HG03039 (cell line): ENCODE measurements around the gene MAP1A.
A peak's percentile ranks its signal among the peaks of the same experiment; 100 is the strongest.

ENCODE experiments used
- ATAC-seq: cut with Tn5 transposase; IDR thresholded peaks from one replicate; pipeline ENCODE4 v1.9.1; 2021; ENCODE audit warnings: mild to moderate bottlenecking, moderate library complexity; ENCODE audit not compliant: unreplicated experiment

The MAP1A gene

GRCh38 chr15:43517354-43518196, at the start of gene MAP1A:
TSS of gene MAP1A (plus strand) at chr15:43517608. CDS start at chr15:43521474, 3,866 bp downstream.
- no peak for ATAC-seq

DNA sequence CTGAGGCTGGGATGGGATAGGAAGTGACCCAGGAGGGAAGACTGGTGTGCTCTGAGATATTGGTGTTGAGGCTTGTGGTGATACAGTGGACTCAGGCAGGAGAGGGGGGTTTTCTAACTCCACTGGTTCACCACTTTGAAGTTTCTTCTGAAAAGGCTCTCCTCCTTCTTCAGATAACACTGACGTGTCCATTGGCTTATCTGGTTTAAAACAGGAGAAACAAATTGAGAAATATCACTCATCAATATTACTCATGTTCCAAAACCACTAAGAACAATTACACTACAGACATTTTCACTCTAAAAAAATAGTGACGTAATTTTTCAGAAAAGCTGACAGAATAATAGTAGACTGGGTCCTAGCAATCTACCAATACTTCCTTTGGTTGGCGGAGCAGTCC, 47.5 kb upstream of the MAP1A start:
- ATAC-seq, result no peak

GRCh38 chr15:43471975-43472374, 45.4 kb upstream of the MAP1A start:
- ATAC-seq, result no peak

DNA sequence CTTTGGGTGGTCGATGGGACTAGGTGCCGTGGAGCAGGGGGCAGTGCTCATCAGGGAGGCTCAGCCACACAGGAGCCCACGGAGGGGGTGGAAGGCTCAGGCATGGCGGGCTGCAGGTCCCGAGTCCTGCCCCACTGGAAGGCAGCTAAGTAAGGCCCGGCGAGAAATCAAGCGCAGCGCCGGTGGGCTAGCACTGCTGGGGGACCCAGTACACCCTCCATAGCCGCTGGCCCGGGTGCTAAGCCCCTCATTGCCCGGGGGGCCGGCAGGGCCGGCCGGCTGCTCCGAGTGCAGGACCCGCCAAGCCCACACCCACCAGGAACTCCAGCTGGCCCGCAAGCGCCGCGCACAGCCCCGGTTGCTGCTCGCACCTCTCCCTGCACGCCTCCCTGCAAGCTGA, 43.5 kb upstream of the MAP1A start:
- ATAC-seq, result no peak

DNA sequence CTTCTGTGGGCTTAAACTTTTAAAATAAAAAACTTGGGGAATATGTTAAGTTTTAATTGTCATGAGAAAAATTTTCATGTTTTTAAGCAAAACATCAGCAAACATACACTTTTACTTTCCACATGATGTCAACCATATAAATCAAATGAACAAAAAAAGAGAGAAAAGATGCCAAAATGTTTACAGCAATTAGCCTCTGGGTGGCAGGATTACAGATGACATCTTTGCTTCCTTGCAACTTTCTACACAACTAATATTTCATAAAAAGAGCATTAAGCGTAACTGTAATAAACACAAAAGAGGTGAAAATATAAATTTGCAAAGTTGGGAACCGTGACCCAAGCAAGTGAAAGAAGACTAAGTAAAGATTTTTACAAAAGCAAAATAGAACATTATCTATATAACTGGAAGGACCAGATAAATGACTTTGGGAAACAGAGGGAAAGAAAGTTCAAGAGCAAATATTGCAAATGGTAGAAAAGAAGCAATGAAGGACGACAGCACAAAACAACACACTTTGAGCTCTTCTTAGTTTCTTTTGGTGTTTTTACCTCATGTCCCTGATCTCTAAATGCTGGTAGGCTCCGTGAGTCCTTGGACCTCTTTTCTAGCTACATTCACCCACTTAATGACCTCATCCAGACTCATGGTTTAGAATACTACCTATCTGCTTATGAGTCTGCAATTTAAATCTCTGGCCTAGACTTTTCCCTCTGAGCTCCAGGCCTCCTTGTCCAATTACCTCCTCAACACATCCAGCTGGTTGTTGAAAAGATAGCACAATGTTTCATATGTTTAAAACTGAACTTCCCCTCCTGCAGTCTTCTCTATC, 33.9 kb upstream of the MAP1A start:
- ATAC-seq, result no peak

DNA sequence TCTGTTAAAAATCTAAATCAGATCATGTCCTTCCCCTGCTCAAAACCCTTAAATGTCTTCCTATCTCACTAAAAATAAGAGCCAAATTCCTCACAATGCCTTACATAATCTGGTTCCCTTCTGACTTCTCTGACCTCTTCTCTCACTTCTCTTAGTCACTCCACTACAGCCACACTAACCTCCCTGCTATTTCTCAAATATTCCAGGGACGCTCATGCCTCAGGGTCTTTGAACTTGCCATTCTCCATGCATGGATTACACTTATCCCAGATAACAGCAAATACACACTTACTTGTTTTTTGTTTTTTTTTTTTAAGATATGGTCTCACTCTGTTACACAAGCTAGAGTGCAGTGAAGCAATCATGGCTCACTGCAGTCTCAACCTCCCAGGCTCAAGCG, 33.0 kb upstream of the MAP1A start:
- ATAC-seq, result no peak

GRCh38 chr15:43487271-43487895, 30.0 kb upstream of the MAP1A start:
- no peak for ATAC-seq

GRCh38 chr15:43488790-43489189, 28.6 kb upstream of the MAP1A start:
- ATAC-seq, result no peak

- ATAC-seq, result no peak
These were observed 28.2 kb upstream of the MAP1A start for GRCh38 chr15:43489191-43489590.

GRCh38 chr15:43492266-43492665, 25.1 kb upstream of the MAP1A start:
- ATAC-seq, result no peak

- peak; percentile 94 for ATAC-seq
These were observed 24.5 kb upstream of the MAP1A start, which contains the start of gene TP53BP1 for GRCh38 chr15:43492673-43493601. TSS of gene TP53BP1 (minus strand) at chr15:43493156. CDS start at chr15:43493043, 113 bp downstream.

DNA sequence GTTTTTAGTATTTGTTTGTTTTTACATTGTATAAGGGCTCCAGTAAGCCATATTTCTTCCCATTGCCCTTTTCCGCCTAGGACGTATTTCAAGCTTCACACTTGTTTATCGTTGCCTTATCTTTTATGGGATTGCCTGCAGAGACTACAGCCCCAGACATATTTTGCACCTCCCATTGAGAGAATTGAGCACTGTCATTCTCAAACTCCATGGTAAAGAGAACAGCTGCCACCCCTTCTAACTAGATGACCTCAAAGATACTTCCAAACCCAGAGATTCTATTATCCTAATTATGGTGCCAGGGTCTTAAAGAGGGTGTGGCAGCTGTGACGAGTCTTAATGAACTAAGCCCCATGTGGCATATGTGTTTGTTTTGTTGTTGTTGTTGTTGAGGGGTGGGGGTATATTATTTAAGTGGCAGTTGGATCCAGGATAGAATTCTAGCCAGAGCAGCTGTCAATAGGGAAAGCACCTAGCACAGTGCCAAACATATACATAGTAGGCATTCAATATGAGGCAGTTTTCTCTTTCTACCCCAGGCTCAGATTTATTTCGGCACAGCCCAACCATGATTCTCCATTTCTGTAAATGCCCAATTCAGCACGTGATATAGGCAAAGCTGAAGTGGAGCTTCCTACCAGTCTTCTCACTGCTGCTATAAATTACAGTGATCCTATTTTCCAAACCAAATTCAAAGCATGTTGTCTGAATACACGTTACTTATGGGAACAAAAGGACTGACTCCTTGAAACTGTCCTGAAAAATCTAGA, 23.5 kb upstream of the MAP1A start:
- ATAC-seq, result no peak

GRCh38 chr15:43498990-43499389, 18.4 kb upstream of the MAP1A start:
- ATAC-seq, result no peak

- no peak for ATAC-seq
These were observed 17.8 kb upstream of the MAP1A start for GRCh38 chr15:43499635-43500034.

- no peak for ATAC-seq
These were observed 11.7 kb upstream of the MAP1A start for GRCh38 chr15:43505738-43506137.

- ATAC-seq, result no peak
These were observed 9.0 kb upstream of the MAP1A start for GRCh38 chr15:43508421-43508820.

DNA sequence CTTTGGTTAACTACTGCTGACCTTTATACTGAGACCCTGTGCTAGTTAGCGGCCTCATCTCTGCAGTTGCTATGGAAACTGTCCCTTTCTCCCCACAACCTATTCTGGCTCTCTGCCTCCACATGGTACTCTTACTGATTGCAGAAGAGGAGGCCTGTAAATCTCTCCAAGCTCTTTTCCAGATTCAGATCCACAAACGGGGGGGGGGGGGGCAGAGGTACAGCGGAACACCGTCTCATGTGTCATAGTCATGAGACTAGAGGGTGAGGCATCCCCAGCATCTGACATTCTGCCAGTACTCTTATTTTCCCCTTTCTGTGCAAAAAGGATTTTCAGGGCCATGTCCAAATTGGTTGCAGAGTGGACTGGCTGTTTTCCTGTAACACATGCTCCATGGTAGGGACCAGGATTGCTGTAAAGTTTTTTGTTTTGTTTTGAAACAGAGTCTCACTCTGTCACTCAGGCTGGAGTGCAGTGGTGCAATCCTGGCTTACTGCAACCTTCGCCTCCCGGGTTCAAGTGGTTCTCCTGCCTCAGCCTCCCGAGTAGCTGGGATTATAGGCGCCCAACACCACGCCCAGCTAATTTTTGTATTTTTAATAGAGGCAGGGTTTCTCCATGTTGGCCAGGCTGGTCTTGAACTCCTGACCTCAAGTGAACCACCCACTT, 8.3 kb upstream of the MAP1A start:
- no peak for ATAC-seq

GRCh38 chr15:43509660-43510199, 7.7 kb upstream of the MAP1A start:
- ATAC-seq, result no peak
